ENCODE measurements around the gene POLD4. TPM values are rescaled to one million over a fixed set of nuclear protein-coding genes. Genes with fewer than 3 reads are reported as not detected.

Gene POLD4
- total and polyA plus RNA-seq, 2 donors (not counting 3 experiments of a cell fraction or from before 2014, with no cell fraction given), result 50.1 to 204 TPM

- no peak for FAIRE-seq
Observed at GRCh38 chr11:67367761-67368227, 14.4 kb upstream of the POLD4 start.

GRCh38 chr11:67366961-67367760 lies 13.8 kb upstream of the POLD4 start:
- Histone ChIP-seq H3K9ac (replicated peaks; ENCODE audit: extremely low read depth, insufficient read depth, low read length) (no peak overlapping the region), H3K4me1 (ENCODE audit: control insufficient read depth, extremely low read depth, insufficient read depth, low read length) (peaks cover 28% of the 10 kb centered on the region)
- POLR2A ChIA-PET, result no interaction called here

More at GRCh38 chr11:67367761-67368227, 14.4 kb upstream of the POLD4 start:
- no peak overlapping the region for H3K9ac ChIP-seq (replicated peaks; ENCODE audit: extremely low read depth, insufficient read depth, low read length)
- H3K79me2 ChIP-seq (ENCODE audit: control insufficient read depth, insufficient read depth, low read length), result peaks cover 14% of the 10 kb centered on the region
- intact Hi-C loops (cut with micrococcal nuclease) (no loop called here), dilution Hi-C loops (cut with MboI; ENCODE audit: extremely low pct_ligation_motif_present, low sequenced_read_pairs) (no loop called here)
- H3K4me3 ChIP-seq (replicated peaks in 1 of 3; ENCODE audit: insufficient read depth in 1 of 3, low read depth in 1 of 3, low read length in 3 of 3), result no peak overlapping the region
- ChIA-PET CTCF (interaction anchor here (0.5 to 2.0 kb wide), 3 partner anchors 11 to 15 kb away, joined by 3 to 6 read pairs (median 5); no protein-coding TSS in a partner anchor), POLR2A (no interaction called here)
- no TSS peak for BruUV-seq (replicated peaks)
- no peaks in the 10 kb centered on the region for H3K9me3 ChIP-seq (replicated peaks; ENCODE audit: control insufficient read depth, insufficient read depth, low read length)
- no peak overlapping the region for H2AFZ ChIP-seq (ENCODE audit: low read depth, low read length)
- TF ChIP-seq MAX (IDR thresholded peaks at IDR 0.05; ENCODE audit: insufficient read depth, insufficient read length) (no peak), JUN (IDR thresholded peaks at IDR 0.05; ENCODE audit: borderline replicate concordance, insufficient read depth, insufficient read length, low read depth) (no peak), POLR2AphosphoS5 (IDR thresholded peaks at IDR 0.05; ENCODE audit: insufficient read depth, low read depth, low read length) (no peak)
- DNase-seq (ENCODE audit: low read depth, low spot score), result no peak
- H3K9me1 ChIP-seq (replicated peaks; ENCODE audit: control insufficient read depth, extremely low read depth, insufficient read depth, low read length), result no peaks in the 10 kb centered on the region
- H4K20me1 ChIP-seq (replicated peaks; ENCODE audit: control insufficient read depth, extremely low read depth, insufficient read depth, low read length), result no peaks in the 10 kb centered on the region
- no peaks in the 10 kb centered on the region for H3K36me3 ChIP-seq (ENCODE audit: control insufficient read depth in 2 of 2, extremely low read depth in 1 of 2, insufficient read depth in 2 of 2, low read length in 2 of 2)
- no peak overlapping the region for H3K4me2 ChIP-seq (ENCODE audit: insufficient read depth, low read length)
- peaks cover 28% of the 10 kb centered on the region for H3K4me1 ChIP-seq (ENCODE audit: control insufficient read depth, extremely low read depth, insufficient read depth, low read length)
- H3K27ac ChIP-seq (ENCODE audit: insufficient read depth, low read depth, low read length), result no peak overlapping the region
- H3K27me3 ChIP-seq (ENCODE audit: control insufficient read depth in 2 of 2, insufficient read depth in 2 of 2, low read length in 2 of 2), result no peaks in the 10 kb centered on the region

More at GRCh38 chr11:67366961-67367760, 13.8 kb upstream of the POLD4 start:
- DNase-seq (ENCODE audit: low read depth, low spot score) (no peak), FAIRE-seq (no peak)
- H3K4me3 ChIP-seq (replicated peaks in 1 of 3; ENCODE audit: insufficient read depth in 1 of 3, low read depth in 1 of 3, low read length in 3 of 3), result no peak overlapping the region
- intact Hi-C loops (cut with micrococcal nuclease) (no loop called here), dilution Hi-C loops (cut with MboI; ENCODE audit: extremely low pct_ligation_motif_present, low sequenced_read_pairs) (no loop called here)
- H3K4me2 ChIP-seq (ENCODE audit: insufficient read depth, low read length), result no peak overlapping the region
- no peaks in the 10 kb centered on the region for H4K20me1 ChIP-seq (replicated peaks; ENCODE audit: control insufficient read depth, extremely low read depth, insufficient read depth, low read length)
- H3K36me3 ChIP-seq (ENCODE audit: control insufficient read depth in 2 of 2, extremely low read depth in 1 of 2, insufficient read depth in 2 of 2, low read length in 2 of 2), result no peaks in the 10 kb centered on the region
- no peaks in the 10 kb centered on the region for H3K9me1 ChIP-seq (replicated peaks; ENCODE audit: control insufficient read depth, extremely low read depth, insufficient read depth, low read length)
- no TSS peak for BruUV-seq (replicated peaks)
- H3K9me3 ChIP-seq (replicated peaks; ENCODE audit: control insufficient read depth, insufficient read depth, low read length), result no peaks in the 10 kb centered on the region
- H3K27ac ChIP-seq (ENCODE audit: insufficient read depth, low read depth, low read length), result no peak overlapping the region
- no peaks in the 10 kb centered on the region for H3K27me3 ChIP-seq (ENCODE audit: control insufficient read depth in 2 of 2, insufficient read depth in 2 of 2, low read length in 2 of 2)
- CTCF ChIA-PET, result interaction anchor here (0.5 to 2.0 kb wide), 4 partner anchors 10 to 16 kb away, joined by 3 to 6 read pairs (median 4); no protein-coding TSS in a partner anchor
- no peak for TF ChIP-seq FOS (IDR thresholded peaks at IDR 0.05; ENCODE audit: borderline replicate concordance, insufficient read depth, low read length)
- no peak for TF ChIP-seq MAX (IDR thresholded peaks at IDR 0.05; ENCODE audit: insufficient read depth, insufficient read length)
- TF ChIP-seq POLR2A (IDR thresholded peaks at IDR 0.05; ENCODE audit: low read depth, low read length), result no peak
- no peak for TF ChIP-seq CTCF (IDR thresholded peaks at IDR 0.05; ENCODE audit: extremely low read depth in 1 of 2, insufficient read depth in 1 of 2, low read depth in 1 of 2, low read length in 2 of 2)
- TF ChIP-seq POLR2AphosphoS5 (IDR thresholded peaks at IDR 0.05; ENCODE audit: insufficient read depth, low read depth, low read length), result no peak
- TF ChIP-seq MYC (IDR thresholded peaks at IDR 0.05; ENCODE audit: low read depth, low read length), result no peak
- TF ChIP-seq GATA2 (IDR thresholded peaks at IDR 0.05; ENCODE audit: insufficient read depth, insufficient read length, low read depth, low read length), result no peak
- TF ChIP-seq EZH2 (IDR thresholded peaks at IDR 0.05; ENCODE audit: borderline replicate concordance, low read depth, low read length, severe bottlenecking), result no peak
- peaks cover 13% of the 10 kb centered on the region for H3K79me2 ChIP-seq (ENCODE audit: control insufficient read depth, insufficient read depth, low read length)
- H2AFZ ChIP-seq (ENCODE audit: low read depth, low read length), result no peak overlapping the region
